Activated CD8-positive, alpha-beta T cell treated with anti-CD3 and anti-CD28 coated beads for 36 hours (primary cell): ENCODE results near the gene ITIH6. TPM values are rescaled to one million over a fixed set of nuclear protein-coding genes. Genes with fewer than 3 reads are reported as not detected.
"Not testable (repeated sequence)": the region's sequence is repeated elsewhere in the genome, so short reads cannot be mapped to it uniquely, and the experiment has no call there.

Source experiments
- ATAC-seq: fragments of 200-7000 bp; cut with Tn5 transposase; one replicate; pipeline ENCODE4 v1.10.0; 2021; ENCODE audit warnings: mild to moderate bottlenecking, moderate library complexity
- CTCF ChIA-PET: fragments of 350-600 bp; sonication (Branson Sonifier 250); formaldehyde crosslinking; loops from one replicate; lab custom pipeline; 2021; ENCODE audit warnings: antibody characterized with exemption; lab: Charles Lee
- POLR2A ChIA-PET: fragments of 350-600 bp; sonication (Branson Sonifier 250); formaldehyde crosslinking; loops from one replicate; lab custom pipeline; 2021; ENCODE audit warnings: antibody characterized with exemption; lab: Charles Lee
- DNase-seq: peaks from one replicate; pipeline ENCODE4 v3.0.0-alpha.2; 2020
- H3K27ac Mint-ChIP-seq: one replicate; pipeline ENCODE4 v1.8.0; 2021; ENCODE audit warnings: mild to moderate bottlenecking, mixed read lengths
- H3K27me3 Mint-ChIP-seq: one replicate; pipeline ENCODE4 v1.8.0; 2021; ENCODE audit warnings: mixed read lengths
- H3K36me3 Mint-ChIP-seq: one replicate; pipeline ENCODE4 v1.8.0; 2021; ENCODE audit warnings: low read depth, mixed read lengths
- H3K4me1 Mint-ChIP-seq: one replicate; pipeline ENCODE4 v1.8.0; 2021; ENCODE audit warnings: low read depth, mixed read lengths
- H3K4me3 Mint-ChIP-seq: one replicate; pipeline ENCODE4 v1.8.0; 2021; ENCODE audit warnings: mild to moderate bottlenecking, moderate library complexity, mixed read lengths
- H3K9me3 Mint-ChIP-seq: one replicate; pipeline ENCODE4 v1.8.0; 2021; ENCODE audit warnings: mixed read lengths
- CTCF ChIP-seq: fragments of 200-600 bp; IDR thresholded peaks from one replicate; pipeline ENCODE4 v1.8.0; 2022; ENCODE audit warnings: antibody characterized with exemption, mild to moderate bottlenecking
- intact Hi-C: fragments of 100-400 bp; cut with micrococcal nuclease; formaldehyde crosslinking; loops from one replicate; pipeline ENCODE4 v1.10.0; 2022
- total RNA-seq, 2 experiments: library from RNA; stranded (reverse); gene quantifications; one replicate each; pipeline ENCODE4 v1.2.3, GENCODE V29; 2021

The ITIH6 gene
- total RNA-seq, result not detected

DNA sequence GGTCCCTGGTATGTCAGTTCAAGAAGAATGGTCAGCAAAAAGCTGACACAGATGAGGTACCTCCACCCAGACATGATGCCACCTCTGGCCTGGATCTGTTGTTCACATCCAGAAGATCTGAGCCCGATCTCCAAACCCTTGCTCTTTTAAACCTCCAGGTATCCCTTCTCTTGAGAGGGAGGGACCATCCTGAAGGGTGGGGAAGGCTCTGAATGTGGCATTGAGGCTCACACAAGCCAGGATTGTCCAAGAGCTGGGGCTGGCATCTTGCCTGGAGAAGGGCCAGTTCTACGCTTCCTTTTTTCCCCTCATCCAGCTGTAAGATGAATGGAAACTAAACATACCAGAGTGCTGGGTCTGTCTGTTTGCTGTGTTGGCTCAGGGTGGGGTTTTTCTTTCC lies at the start of gene ITIH6:
TSS of gene ITIH6 (minus strand) at position 119 of the 400 bp plus-strand sequence. CDS start at position 74, 45 bp downstream.
- POLR2A ChIA-PET, result interaction anchor here (0.8 kb wide), 1 partner anchor 10 kb away, joined by 3 read pairs; no protein-coding TSS in a partner anchor
- H3K9me3 Mint-ChIP-seq, result no peaks in the 10 kb centered on the region
- DNase-seq (no peak), ATAC-seq (no peak)
- no peak within 1 kb of the TSS for H3K27ac Mint-ChIP-seq
- CTCF ChIA-PET, result no interaction called here
- intact Hi-C loops, result no loop called here
- no peak within 1 kb of the TSS for H3K4me3 Mint-ChIP-seq
- no peaks in the 10 kb centered on the region for H3K36me3 Mint-ChIP-seq
- H3K27me3 Mint-ChIP-seq, result no peaks in the 10 kb centered on the region
- TF ChIP-seq CTCF, result no peak
- no peaks in the 10 kb centered on the region for H3K4me1 Mint-ChIP-seq

- H3K4me3 Mint-ChIP-seq, DNase-seq, intact Hi-C loops, H3K27me3 Mint-ChIP-seq, CTCF ChIA-PET, H3K36me3 Mint-ChIP-seq, H3K9me3 Mint-ChIP-seq, H3K27ac Mint-ChIP-seq, ATAC-seq, POLR2A ChIA-PET, H3K4me1 Mint-ChIP-seq: not testable (repeated sequence)
Measured at GRCh38 chrX:54847700-54848099, 49.6 kb upstream of the ITIH6 start.

DNA sequence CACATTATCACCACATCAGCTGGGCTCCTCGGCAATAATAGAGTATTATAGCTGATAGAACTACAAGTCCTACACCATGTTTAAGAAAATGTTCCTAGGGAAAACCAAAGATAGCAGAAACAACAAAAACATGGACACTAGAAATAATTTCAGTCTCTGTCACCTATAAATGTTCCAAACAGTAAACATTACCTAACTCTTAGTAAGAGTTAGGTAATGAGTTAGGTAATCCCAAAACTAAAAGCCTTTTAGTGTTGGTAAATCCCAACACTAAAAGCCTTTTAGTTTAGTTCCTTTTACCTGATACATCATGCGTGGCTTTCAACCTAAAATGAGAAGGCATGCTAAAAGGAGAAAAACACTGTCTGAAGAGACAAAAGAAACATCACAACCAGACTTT lies 45.0 kb upstream of the ITIH6 start:
- no peaks in the 10 kb centered on the region for H3K27me3 Mint-ChIP-seq
- H3K27ac Mint-ChIP-seq, result no peak overlapping the region
- CTCF ChIA-PET, result no interaction called here
- no peaks in the 10 kb centered on the region for H3K36me3 Mint-ChIP-seq
- intact Hi-C loops, result no loop called here
- no peak for DNase-seq
- H3K4me3 Mint-ChIP-seq, result no peak overlapping the region
- POLR2A ChIA-PET, result no interaction called here
- TF ChIP-seq CTCF, result no peak
- no peaks in the 10 kb centered on the region for H3K9me3 Mint-ChIP-seq
- H3K4me1 Mint-ChIP-seq, result no peaks in the 10 kb centered on the region
- ATAC-seq, result no peak

DNA sequence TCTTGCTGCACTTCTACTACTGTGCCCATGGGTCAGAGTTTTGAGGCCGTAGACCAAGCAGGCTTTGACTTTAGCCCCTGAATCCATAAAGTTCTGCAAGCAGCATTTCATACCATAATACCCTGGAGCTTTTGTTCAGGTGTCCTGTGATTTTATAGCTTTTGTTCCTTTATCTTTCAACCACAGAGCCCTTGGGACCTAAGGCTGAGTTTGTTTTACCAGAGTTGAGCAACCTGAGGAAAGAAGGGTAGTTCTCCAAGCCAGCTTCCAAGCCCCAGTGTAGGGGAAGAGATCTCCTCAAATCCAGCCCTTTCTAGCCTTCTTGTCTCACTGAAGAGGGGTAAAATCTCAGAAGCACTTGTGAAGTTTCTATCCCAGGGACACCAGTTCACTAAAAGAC lies 44.6 kb upstream of the ITIH6 start:
- Mint-ChIP-seq H3K9me3 (no peaks in the 10 kb centered on the region), H3K27ac (no peak overlapping the region), H3K4me3 (no peak overlapping the region), H3K36me3 (no peaks in the 10 kb centered on the region), H3K4me1 (no peaks in the 10 kb centered on the region), H3K27me3 (no peaks in the 10 kb centered on the region)
- intact Hi-C loops, result no loop called here
- ATAC-seq (no peak), DNase-seq (no peak)
- TF ChIP-seq CTCF, result no peak
- CTCF ChIA-PET, result no interaction called here
- POLR2A ChIA-PET, result no interaction called here

GRCh38 chrX:54841184-54841874 lies 43.3 kb upstream of the ITIH6 start:
- H3K27me3 Mint-ChIP-seq, H3K4me3 Mint-ChIP-seq, H3K27ac Mint-ChIP-seq, POLR2A ChIA-PET, H3K9me3 Mint-ChIP-seq, H3K36me3 Mint-ChIP-seq, ATAC-seq, CTCF ChIA-PET, intact Hi-C loops, DNase-seq, H3K4me1 Mint-ChIP-seq: not testable (repeated sequence)

- H3K27ac Mint-ChIP-seq, result no peak overlapping the region
- no peak for DNase-seq
- POLR2A ChIA-PET, result no interaction called here
- H3K36me3 Mint-ChIP-seq, result no peaks in the 10 kb centered on the region
- CTCF ChIA-PET, result no interaction called here
- intact Hi-C loops, result no loop called here
- ATAC-seq, result no peak
- no peak overlapping the region for H3K4me3 Mint-ChIP-seq
- H3K9me3 Mint-ChIP-seq, result no peaks in the 10 kb centered on the region
- no peaks in the 10 kb centered on the region for H3K4me1 Mint-ChIP-seq
- TF ChIP-seq CTCF, result no peak
- no peaks in the 10 kb centered on the region for H3K27me3 Mint-ChIP-seq
Measured at GRCh38 chrX:54838583-54838982, 40.5 kb upstream of the ITIH6 start.
